HepG2 (cell line): ENCODE measurements around the gene EDN2. TPM values are rescaled to one million over a fixed set of nuclear protein-coding genes. Genes with fewer than 3 reads are reported as not detected.

Experiments used
- ATAC-seq: fragments of 200-7000 bp; cut with Tn5 transposase; 3 replicates; pipeline ENCODE4 v1.9.1; 2020; ENCODE audit warnings: mild to moderate bottlenecking, moderate library complexity
- BruUV-seq: library from RNA; stranded (reverse); fragments of 400-500 nt; replicated peaks from 2 replicates; lab custom pipeline; 2021; lab: Mats Ljungman, UMichigan
- CTCF ChIA-PET: fragments of 300-600 bp; formaldehyde crosslinking; extraction: SDS; loops from one replicate; lab custom pipeline; 2021; ENCODE audit warnings: low total read pairs, inconsistent platforms, low intra/inter-chr PET ratio; lab: Yijun Ruan, JAX
- POLR2A ChIA-PET: fragments of 350-600 bp; sonication (Branson Sonifier 250); formaldehyde crosslinking; loops from one replicate; lab custom pipeline; 2020; ENCODE audit warnings: antibody characterized with exemption, inconsistent platforms; lab: Yijun Ruan, JAX
- DNase-seq: peaks from one replicate; pipeline ENCODE4 v3.0.0-alpha.2; 2015; ENCODE audit warnings: low spot score
- FAIRE-seq: peaks from 3 replicates; lab custom pipeline; 2011; peaks lifted over from hg19 to GRCh38; lab: Jason Lieb, UNC
- H2AFZ ChIP-seq: one replicate; pipeline ENCODE4 v1.6.1; 2011; ENCODE audit warnings: low read length, inconsistent platforms
- H3K27ac ChIP-seq: fragments of 300-600 bp; 3 replicates; pipeline ENCODE4 v1.8.0; 2011; ENCODE audit warnings: mixed run types, mild to moderate bottlenecking, mixed read lengths, low read length, inconsistent platforms; ENCODE audit not compliant: insufficient read depth; ENCODE audit errors: extremely low read length
- H3K27me3 ChIP-seq, 2 experiments: fragments of 200-600 bp in 1 of 2; 2 replicates in 1 of 2; 3 replicates in 1 of 2; pipeline versions ENCODE4 v1.6.0 to v1.8.0; 2011; ENCODE audit warnings: low read length in 2 of 2, mild to moderate bottlenecking in 2 of 2, moderate library complexity in 2 of 2, inconsistent platforms in 1 of 2; ENCODE audit not compliant: insufficient read depth in 2 of 2, control insufficient read depth in 1 of 2
- H3K36me3 ChIP-seq, 2 experiments: fragments of 200-600 bp in 1 of 2; replicated peaks in 1 of 2; 2 replicates in 1 of 2; 3 replicates in 1 of 2; pipeline versions ENCODE4 v1.5.1 to v1.8.0; 2011; ENCODE audit warnings: low read length in 2 of 2, inconsistent platforms in 1 of 2; ENCODE audit not compliant: insufficient read depth in 2 of 2, control insufficient read depth in 1 of 2
- H3K4me1 ChIP-seq: 2 replicates; pipeline ENCODE4 v1.5.1; 2012; ENCODE audit warnings: low read length, inconsistent platforms; ENCODE audit not compliant: insufficient read depth
- H3K4me2 ChIP-seq: 2 replicates; pipeline ENCODE4 v1.6.0; 2011; ENCODE audit warnings: low read depth, low read length, inconsistent platforms
- H3K4me3 ChIP-seq, 3 experiments: fragments of 200-600 bp in 1 of 3; sonication (generic), shearing (Covaris generic) in 1 of 3; replicated peaks in 1 of 3; 2 replicates each; pipeline ENCODE4 v1.5.1; 2011 to 2016; ENCODE audit warnings: low read length in 3 of 3, inconsistent platforms in 2 of 3, low read depth in 2 of 3, mild to moderate bottlenecking in 2 of 3, control low read depth in 1 of 3, mixed read lengths in 1 of 3; ENCODE audit not compliant: insufficient read depth in 1 of 3
- H3K79me2 ChIP-seq: one replicate; pipeline ENCODE4 v1.6.1; 2011; ENCODE audit warnings: low read length, inconsistent platforms; ENCODE audit not compliant: insufficient read depth
- H3K9ac ChIP-seq: 2 replicates; pipeline ENCODE4 v1.6.0; 2011; ENCODE audit warnings: mild to moderate bottlenecking, low read depth, low read length, inconsistent platforms; ENCODE audit not compliant: insufficient read depth
- H3K9me3 ChIP-seq: 2 replicates; pipeline ENCODE4 v1.5.1; 2012; ENCODE audit warnings: mild to moderate bottlenecking, low read length
- H4K20me1 ChIP-seq: 2 replicates; pipeline ENCODE4 v1.6.0; 2011; ENCODE audit warnings: inconsistent platforms, mild to moderate bottlenecking, low read length, moderate library complexity; ENCODE audit not compliant: insufficient read depth
- HOXA5 ChIP-seq: sonication (generic); formaldehyde crosslinking; IDR thresholded peaks from 2 replicates; pipeline ENCODE4 v1.4.0; 2020; ENCODE audit warnings: missing genetic modification reagents
- PAXIP1 ChIP-seq: sonication (generic); formaldehyde crosslinking; conservative IDR thresholded peaks from 2 replicates; pipeline ENCODE4 v1.4.0; 2020; ENCODE audit warnings: mild to moderate bottlenecking, missing genetic modification reagents, moderate library complexity
- ZNF451 ChIP-seq: sonication (generic); formaldehyde crosslinking; IDR thresholded peaks from 2 replicates; pipeline ENCODE4 v1.5.0; 2020; ENCODE audit warnings: mild to moderate bottlenecking, missing genetic modification reagents
- ZNF530 ChIP-seq: sonication (generic); formaldehyde crosslinking; IDR thresholded peaks from 2 replicates; pipeline ENCODE4 v1.5.0; 2020; ENCODE audit warnings: low read depth, mild to moderate bottlenecking, missing genetic modification reagents
- ZNF670 ChIP-seq: sonication (generic); formaldehyde crosslinking; IDR thresholded peaks from 2 replicates; pipeline ENCODE4 v1.8.0; 2022; ENCODE audit warnings: mild to moderate bottlenecking, missing genetic modification reagents, borderline replicate concordance
- ZNF737 ChIP-seq: sonication (generic); formaldehyde crosslinking; IDR thresholded peaks from 2 replicates; pipeline ENCODE4 v1.5.0; 2020; ENCODE audit warnings: missing genetic modification reagents, mild to moderate bottlenecking, borderline replicate concordance
- WGBS: methylation state at CpG from one replicate; pipeline ENCODE4 v1.1.6; 2017; ENCODE audit warnings: low lambda C conversion rate; 5-methylcytosine and 5-hydroxymethylcytosine counted together
- in situ Hi-C: cut with HindIII; loops from 2 replicates; pipeline ENCODE4 v1.10.0; 2017; ENCODE audit warnings: low pct_unique_long_range_greater_than_20kb; ENCODE audit not compliant: extremely low pct_ligation_motif_present
- intact Hi-C: fragments of 100-400 bp; cut with micrococcal nuclease; formaldehyde crosslinking; loops from one replicate; pipeline ENCODE4 v1.10.0; 2022; ENCODE audit not compliant: unreplicated experiment
- polyA plus RNA-seq, 8 experiments: library from polyadenylated mRNA; depleted of rRNA in 3 of 8; stranded (reverse) in 7 of 8; unstranded in 1 of 8; fragments of >200 nt; fragmentation: Illumina TruSeq in 4 of 8; extraction: Trizol in 4 of 8; gene quantifications; 2 replicates each; pipeline versions ENCODE4 v1.2.1 to v1.2.3, GENCODE V29; 2011 to 2016; ENCODE audit warnings: low read depth in 4 of 8, missing spikeins in 1 of 8, mixed read lengths in 1 of 8; ENCODE audit not compliant: insufficient read depth in 1 of 8
- total RNA-seq, 5 experiments: library from RNA; depleted of rRNA; stranded (reverse); fragments of >200 nt; fragmentation: Illumina TruSeq; extraction: Trizol; gene quantifications; 2 replicates each; pipeline ENCODE4 v1.2.3, GENCODE V29; 2016; ENCODE audit warnings: low read depth in 1 of 5

Gene EDN2
- total and polyA plus RNA-seq, 2 of the 13 experiments (the other 11 are each of a cell fraction or from before 2014, with no cell fraction given): not detected

- Histone ChIP-seq H3K4me3 (no peak overlapping the region), H4K20me1 (no peaks in the 10 kb centered on the region), H3K9ac (no peak overlapping the region), H3K27me3 (peaks cover 0 to 8% of the 10 kb centered on the region in 2 experiments; a peak in 3 of 5 replicates), H2AFZ (no peak overlapping the region), H3K27ac (no peak overlapping the region), H3K9me3 (no peaks in the 10 kb centered on the region), H3K4me2 (no peak overlapping the region), H3K79me2 (no peaks in the 10 kb centered on the region), H3K4me1 (peaks cover 4% of the 10 kb centered on the region; the same call in 1 of the 2 replicates), H3K36me3 (no peaks in the 10 kb centered on the region)
- ChIA-PET CTCF (no interaction called here), POLR2A (no interaction called here)
- 3% methylated on average over 5 of the region's 5 CpGs for WGBS
- no peak for DNase-seq
- FAIRE-seq: no peak
- no peak for TF ChIP-seq HOXA5 (CRISPR knock-in tag)
- no peak for TF ChIP-seq ZNF670 (CRISPR knock-in tag)
- no peak for TF ChIP-seq ZNF530 (CRISPR knock-in tag)
- TF ChIP-seq ZNF451 (CRISPR knock-in tag): no peak
- no peak for TF ChIP-seq PAXIP1 (CRISPR knock-in tag)
- TF ChIP-seq ZNF737 (CRISPR knock-in tag): no peak
- in situ Hi-C loops (loop anchor here (5.0 kb wide), 2 partner anchors 112 to 152 kb away; no protein-coding TSS in a partner anchor), intact Hi-C loops (no loop called here)
- no TSS peak for BruUV-seq
- no peak for ATAC-seq
Measured at GRCh38 chr1:41434306-41434705, 50.2 kb downstream of the EDN2 start.
